Trophoblast cell (in vitro differentiated cells and primary cell): ENCODE measurements around the gene AHCYL2. TPM values are rescaled to one million over a fixed set of nuclear protein-coding genes. Genes with fewer than 3 reads are reported as not detected.

Source experiments
- DNase-seq, 2 donors: peaks; one replicate each; pipeline ENCODE4 v3.0.0-alpha.2; 2016
- H2AFZ ChIP-seq: 2 replicates; pipeline ENCODE4 v1.6.1; 2013; ENCODE audit warnings: low read length, moderate library complexity, mild to moderate bottlenecking; ENCODE audit not compliant: insufficient read depth, poor library complexity
- H2AK5ac ChIP-seq: 2 replicates; pipeline ENCODE4 v1.6.1; 2013; ENCODE audit warnings: mild to moderate bottlenecking, low read length
- H2BK120ac ChIP-seq: 2 replicates; pipeline ENCODE4 v1.6.1; 2013; ENCODE audit warnings: low read length, mild to moderate bottlenecking, moderate library complexity; ENCODE audit not compliant: insufficient read depth, poor library complexity
- H2BK12ac ChIP-seq: 2 replicates; pipeline ENCODE4 v1.6.1; 2013; ENCODE audit warnings: mild to moderate bottlenecking, low read length, moderate library complexity
- H2BK5ac ChIP-seq: 2 replicates; pipeline ENCODE4 v1.6.1; 2013; ENCODE audit warnings: low read length, low read depth, moderate library complexity, mild to moderate bottlenecking; ENCODE audit not compliant: poor library complexity
- H3K14ac ChIP-seq: 2 replicates; pipeline ENCODE4 v1.6.1; 2013; ENCODE audit warnings: mild to moderate bottlenecking, low read length
- H3K18ac ChIP-seq: 2 replicates; pipeline ENCODE4 v1.6.1; 2013; ENCODE audit warnings: mild to moderate bottlenecking, low read length
- H3K23ac ChIP-seq: 2 replicates; pipeline ENCODE4 v1.6.1; 2013; ENCODE audit warnings: low read length
- H3K27ac ChIP-seq: 2 replicates; pipeline ENCODE4 v1.5.1; 2013; ENCODE audit warnings: low read depth, mild to moderate bottlenecking, inconsistent platforms, low read length, moderate library complexity
- H3K27me3 ChIP-seq: 2 replicates; pipeline ENCODE4 v1.6.1; 2013; ENCODE audit warnings: inconsistent platforms, mild to moderate bottlenecking, low read length, moderate library complexity; ENCODE audit not compliant: insufficient read depth
- H3K36me3 ChIP-seq, 2 experiments: 1 replicate in 1 of 2; 2 replicates in 1 of 2; pipeline ENCODE4 v1.6.1; 2013; ENCODE audit warnings: low read length in 2 of 2, mild to moderate bottlenecking in 2 of 2, moderate library complexity in 1 of 2; ENCODE audit not compliant: insufficient read depth in 2 of 2, control insufficient read depth in 1 of 2
- H3K4ac ChIP-seq: 2 replicates; pipeline ENCODE4 v1.6.1; 2013; ENCODE audit warnings: low read depth, mild to moderate bottlenecking, low read length, moderate library complexity
- H3K4me1 ChIP-seq, 2 experiments: 1 replicate in 1 of 2; 2 replicates in 1 of 2; pipeline ENCODE4 v1.6.1; 2013; ENCODE audit warnings: low read length in 2 of 2, mild to moderate bottlenecking in 2 of 2, moderate library complexity in 1 of 2; ENCODE audit not compliant: insufficient read depth in 2 of 2, control insufficient read depth in 1 of 2
- H3K4me2 ChIP-seq: 2 replicates; pipeline ENCODE4 v1.6.1; 2013; ENCODE audit warnings: inconsistent platforms, mild to moderate bottlenecking, low read length, moderate library complexity
- H3K4me3 ChIP-seq: 2 replicates; pipeline ENCODE4 v1.5.1; 2013; ENCODE audit warnings: mild to moderate bottlenecking, low read depth, low read length, inconsistent platforms
- H3K79me1 ChIP-seq: one replicate; pipeline ENCODE4 v1.6.1; 2013; ENCODE audit warnings: low read length
- H3K79me2 ChIP-seq: 2 replicates; pipeline ENCODE4 v1.6.1; 2013; ENCODE audit warnings: low read length, mild to moderate bottlenecking; ENCODE audit not compliant: control insufficient read depth, insufficient read depth, poor library complexity
- H3K9ac ChIP-seq: 2 replicates; pipeline ENCODE4 v1.6.1; 2013; ENCODE audit warnings: mild to moderate bottlenecking, low read length
- H3K9me3 ChIP-seq: 2 replicates; pipeline ENCODE4 v1.6.1; 2013; ENCODE audit warnings: low read depth, mild to moderate bottlenecking, control low read depth, inconsistent platforms, low read length; ENCODE audit not compliant: insufficient read depth
- H4K12ac ChIP-seq: 2 replicates; pipeline ENCODE4 v1.6.1; 2013; ENCODE audit warnings: low read depth, mild to moderate bottlenecking, low read length, moderate library complexity
- H4K8ac ChIP-seq: 2 replicates; pipeline ENCODE4 v1.6.1; 2013; ENCODE audit warnings: low read depth, mild to moderate bottlenecking, low read length, moderate library complexity
- H4K91ac ChIP-seq: one replicate; pipeline ENCODE4 v1.6.1; 2013; ENCODE audit warnings: low read depth, mild to moderate bottlenecking, low read length, moderate library complexity
- WGBS: extraction: QIAGEN DNeasy Blood & Tissue Kit; methylation state at CpG from one replicate; pipeline ENCODE4 v1.1.7; 2013; ENCODE audit warnings: missing lambda C conversion rate; ENCODE audit not compliant: insufficient read length, insufficient coverage; ENCODE audit errors: extremely low coverage; 5-methylcytosine and 5-hydroxymethylcytosine counted together
- polyA plus RNA-seq: library from polyadenylated mRNA; stranded (reverse); fragments of 200-250 nt; gene quantifications from 2 replicates; pipeline ENCODE4 v1.2.3, GENCODE V29; 2013

Gene AHCYL2
- polyA plus RNA-seq = 5.2 and 5.3 TPM in 2 replicates

GRCh38 chr7:129224251-129225205 lies at the start of gene AHCYL2:
AHCYL2 (plus strand) TSS chr7:129225030.
- H3K4me3 ChIP-seq = peak within 1 kb of the TSS; percentile 93
- no peak within 1 kb of the TSS for H3K4ac ChIP-seq
- no CpG with 5 or more reads among the region's 63 CpGs for WGBS
- no peak within 1 kb of the TSS for H2BK12ac ChIP-seq
- no peaks in the 10 kb centered on the region for H3K36me3 ChIP-seq
- no peak within 1 kb of the TSS for H3K14ac ChIP-seq
- peak within 1 kb of the TSS; percentile 60 for H3K9ac ChIP-seq
- H4K12ac ChIP-seq = peak within 1 kb of the TSS; percentile 2
- H3K79me2 ChIP-seq = peaks cover 1% of the 10 kb centered on the region
- no peak within 1 kb of the TSS for H3K23ac ChIP-seq
- H2AK5ac ChIP-seq = no peak within 1 kb of the TSS
- no peak within 1 kb of the TSS for H2BK120ac ChIP-seq
- no peaks in the 10 kb centered on the region for H3K27me3 ChIP-seq
- H3K79me1 ChIP-seq = peaks cover 2% of the 10 kb centered on the region
- DNase-seq = peak; percentile 99
- peak within 1 kb of the TSS; percentile 21 for H4K91ac ChIP-seq
- H2BK5ac ChIP-seq = peak within 1 kb of the TSS; percentile 23
- peak within 1 kb of the TSS; percentile 92 for H3K4me2 ChIP-seq
- peak within 1 kb of the TSS; percentile 89 for H3K27ac ChIP-seq
- H3K9me3 ChIP-seq = no peaks in the 10 kb centered on the region
- H4K8ac ChIP-seq = peak within 1 kb of the TSS; percentile 2
- H3K4me1 ChIP-seq = no peaks in the 10 kb centered on the region
- peak within 1 kb of the TSS; percentile 48 for H2AFZ ChIP-seq
- H3K18ac ChIP-seq = peak within 1 kb of the TSS; percentile 5

- no peak overlapping the region for H3K4me2 ChIP-seq
- H3K27ac ChIP-seq = no peak overlapping the region
- no peak overlapping the region for H3K4me3 ChIP-seq
- H3K14ac ChIP-seq = no peak overlapping the region
- no peak overlapping the region for H3K23ac ChIP-seq
- H4K8ac ChIP-seq = no peak overlapping the region
- H2AK5ac ChIP-seq = no peak overlapping the region
- no peaks in the 10 kb centered on the region for H3K9me3 ChIP-seq
- no peak overlapping the region for H4K91ac ChIP-seq
- no peak overlapping the region for H4K12ac ChIP-seq
- H3K79me1 ChIP-seq = no peaks in the 10 kb centered on the region
- no peaks in the 10 kb centered on the region for H3K4me1 ChIP-seq
- H2BK120ac ChIP-seq = no peak overlapping the region
- H3K18ac ChIP-seq = no peak overlapping the region
- no peak overlapping the region for H2BK12ac ChIP-seq
- H3K79me2 ChIP-seq = no peaks in the 10 kb centered on the region
- H2BK5ac ChIP-seq = no peak overlapping the region
- no peaks in the 10 kb centered on the region for H3K36me3 ChIP-seq
- DNase-seq = no peak
- no peak overlapping the region for H2AFZ ChIP-seq
- no peak overlapping the region for H3K4ac ChIP-seq
- WGBS = no CpG with 5 or more reads among the region's 11 CpGs
- H3K9ac ChIP-seq = no peak overlapping the region
- H3K27me3 ChIP-seq = no peaks in the 10 kb centered on the region
Measured at GRCh38 chr7:129176916-129177710, 47.7 kb upstream of the AHCYL2 start.

GRCh38 chr7:129184981-129185670 lies 39.7 kb upstream of the AHCYL2 start:
- H3K4me1 ChIP-seq = peaks cover 3 to 6% of the 10 kb centered on the region in 2 experiments
- H2BK12ac ChIP-seq = no peak overlapping the region
- no peak overlapping the region for H2AFZ ChIP-seq
- peaks cover 10% of the 10 kb centered on the region for H3K79me1 ChIP-seq
- DNase-seq = no peak
- no peaks in the 10 kb centered on the region for H3K9me3 ChIP-seq
- H3K4ac ChIP-seq = no peak overlapping the region
- no peak overlapping the region for H3K4me3 ChIP-seq
- H2BK120ac ChIP-seq = no peak overlapping the region
- H3K36me3 ChIP-seq = no peaks in the 10 kb centered on the region
- H3K79me2 ChIP-seq = peaks cover 12% of the 10 kb centered on the region
- WGBS = no CpG with 5 or more reads among the region's 6 CpGs
- no peaks in the 10 kb centered on the region for H3K27me3 ChIP-seq
- H4K91ac ChIP-seq = no peak overlapping the region
- H3K4me2 ChIP-seq = no peak overlapping the region
- H2BK5ac ChIP-seq = no peak overlapping the region
- no peak overlapping the region for H3K14ac ChIP-seq
- H4K8ac ChIP-seq = no peak overlapping the region
- no peak overlapping the region for H3K18ac ChIP-seq
- no peak overlapping the region for H2AK5ac ChIP-seq
- H4K12ac ChIP-seq = no peak overlapping the region
- no peak overlapping the region for H3K27ac ChIP-seq
- no peak overlapping the region for H3K23ac ChIP-seq
- no peak overlapping the region for H3K9ac ChIP-seq

- DNase-seq = no peak
- WGBS = no CpG with 5 or more reads among the region's 6 CpGs
- no peak overlapping the region for H4K8ac ChIP-seq
- no peak overlapping the region for H3K27ac ChIP-seq
- H3K14ac ChIP-seq = no peak overlapping the region
- H3K4me1 ChIP-seq = peaks cover 10 to 11% of the 10 kb centered on the region in 2 experiments
- no peak overlapping the region for H3K4ac ChIP-seq
- H3K4me3 ChIP-seq = no peak overlapping the region
- H3K79me2 ChIP-seq = peaks cover 12% of the 10 kb centered on the region
- no peak overlapping the region for H3K18ac ChIP-seq
- H4K12ac ChIP-seq = no peak overlapping the region
- H3K9me3 ChIP-seq = no peaks in the 10 kb centered on the region
- no peak overlapping the region for H2AFZ ChIP-seq
- no peak overlapping the region for H3K23ac ChIP-seq
- H2BK120ac ChIP-seq = no peak overlapping the region
- H3K36me3 ChIP-seq = no peaks in the 10 kb centered on the region
- no peaks in the 10 kb centered on the region for H3K27me3 ChIP-seq
- H3K9ac ChIP-seq = no peak overlapping the region
- H2BK12ac ChIP-seq = no peak overlapping the region
- H4K91ac ChIP-seq = no peak overlapping the region
- H3K79me1 ChIP-seq = peaks cover 10% of the 10 kb centered on the region
- H2BK5ac ChIP-seq = no peak overlapping the region
- no peak overlapping the region for H3K4me2 ChIP-seq
- H2AK5ac ChIP-seq = no peak overlapping the region
Measured at GRCh38 chr7:129186749-129187260, 38.0 kb upstream of the AHCYL2 start.
